H1 (cell line): ENCODE measurements around the gene PDHX. TPM values are rescaled to one million over a fixed set of nuclear protein-coding genes. Genes with fewer than 3 reads are reported as not detected.

Experiments
- CTCF ChIA-PET: fragments of 300-600 bp; sonication (Branson Sonifier 250); formaldehyde crosslinking; loops from one replicate; lab custom pipeline; 2021; ENCODE audit not compliant: partially characterized antibody; lab: Charles Lee
- POLR2A ChIA-PET: fragments of 300-600 bp; sonication (Branson Sonifier 250); formaldehyde crosslinking; loops from one replicate; lab custom pipeline; 2021; ENCODE audit warnings: inconsistent platforms; ENCODE audit not compliant: partially characterized antibody; lab: Charles Lee
- DNase-seq, 2 experiments: peaks; one replicate each; pipeline versions ENCODE4 v3.0.0 to v3.0.0-alpha.2; 2010 to 2022; ENCODE audit warnings: low spot score in 2 of 2, low read depth in 1 of 2, mixed read lengths in 1 of 2
- FAIRE-seq: peaks from 2 replicates; lab custom pipeline; 2011; peaks lifted over from hg19 to GRCh38; lab: Jason Lieb, UNC
- H2AFZ ChIP-seq: 2 replicates; pipeline ENCODE4 v1.8.1; 2012; ENCODE audit warnings: low read length, inconsistent platforms
- H2AK5ac ChIP-seq: 2 replicates; pipeline ENCODE4 v1.6.1; 2013; ENCODE audit warnings: low read depth, low read length
- H2BK120ac ChIP-seq: replicated peaks from 2 replicates; pipeline ENCODE3; 2013; ENCODE audit warnings: low read depth, low read length, inconsistent platforms
- H2BK12ac ChIP-seq: 2 replicates; pipeline ENCODE4 v1.6.1; 2013; ENCODE audit warnings: low read depth, low read length
- H2BK15ac ChIP-seq: 2 replicates; pipeline ENCODE4 v1.6.1; 2013; ENCODE audit warnings: low read length
- H2BK20ac ChIP-seq: 2 replicates; pipeline ENCODE4 v1.6.1; 2013; ENCODE audit warnings: low read length
- H2BK5ac ChIP-seq: 2 replicates; pipeline ENCODE4 v1.6.1; 2013; ENCODE audit warnings: low read depth, low read length
- H3K14ac ChIP-seq: 2 replicates; pipeline ENCODE4 v1.6.1; 2013; ENCODE audit warnings: inconsistent platforms; ENCODE audit not compliant: insufficient read length
- H3K18ac ChIP-seq: 2 replicates; pipeline ENCODE4 v1.6.1; 2013; ENCODE audit warnings: low read length; ENCODE audit errors: extremely low read depth
- H3K23ac ChIP-seq: 2 replicates; pipeline ENCODE4 v1.6.1; 2013; ENCODE audit warnings: inconsistent platforms; ENCODE audit not compliant: insufficient read length
- H3K23me2 ChIP-seq: 2 replicates; pipeline ENCODE4 v1.6.1; 2013; ENCODE audit warnings: low read depth, low read length
- H3K27ac ChIP-seq: 2 replicates; pipeline ENCODE4 v1.6.1; 2011; ENCODE audit warnings: low read depth, low read length, inconsistent platforms
- H3K27me3 ChIP-seq, 4 experiments: replicated peaks in 1 of 4; 1 replicate in 1 of 4; 2 replicates in 3 of 4; pipeline versions ENCODE4 v1.6.1 to v1.8.1; 2011 to 2013; ENCODE audit warnings: low read length in 3 of 4, mild to moderate bottlenecking in 3 of 4, inconsistent platforms in 2 of 4, mixed read lengths in 2 of 4, moderate library complexity in 1 of 4; ENCODE audit not compliant: control insufficient read depth in 3 of 4, insufficient read depth in 3 of 4; ENCODE audit errors: extremely low read depth in 1 of 4
- H3K36me3 ChIP-seq, 4 experiments: 2 replicates each; pipeline versions ENCODE4 v1.6.1 to v1.8.1; 2011 to 2013; ENCODE audit warnings: mild to moderate bottlenecking in 4 of 4, low read length in 3 of 4, moderate library complexity in 2 of 4, control low read depth in 1 of 4, inconsistent platforms in 1 of 4; ENCODE audit not compliant: insufficient read depth in 4 of 4, control insufficient read depth in 2 of 4
- H3K4ac ChIP-seq: replicated peaks from 2 replicates; pipeline ENCODE3; 2013; ENCODE audit warnings: low read length, low read depth, mixed read lengths, inconsistent platforms; ENCODE audit not compliant: insufficient read length
- H3K4me1 ChIP-seq, 4 experiments: replicated peaks in 1 of 4; 1 replicate in 1 of 4; 2 replicates in 3 of 4; pipeline versions ENCODE4 v1.6.1 to v1.8.1; 2011 to 2013; ENCODE audit warnings: low read length in 3 of 4, inconsistent platforms in 2 of 4, mixed read lengths in 1 of 4; ENCODE audit not compliant: insufficient read depth in 4 of 4, control insufficient read depth in 3 of 4
- H3K4me2 ChIP-seq, 2 experiments: 2 replicates each; pipeline versions ENCODE4 v1.6.1 to v1.8.1; 2011 to 2013; ENCODE audit warnings: low read depth in 2 of 2, low read length in 2 of 2, control low read depth in 1 of 2, inconsistent platforms in 1 of 2, mild to moderate bottlenecking in 1 of 2; ENCODE audit not compliant: insufficient read depth in 1 of 2
- H3K4me3 ChIP-seq, 4 experiments: fragments of 200-600, 300-600 bp in 1 of 4; sonication (generic), shearing (Covaris generic), sonication (Bioruptor Twin) in 1 of 4; 2 replicates each; pipeline versions ENCODE4 v1.5.1 to v1.8.1; 2011 to 2016; ENCODE audit warnings: low read length in 4 of 4, low read depth in 3 of 4, control low read depth in 2 of 4, inconsistent platforms in 2 of 4, mild to moderate bottlenecking in 2 of 4, mixed read lengths in 1 of 4, moderate library complexity in 1 of 4; ENCODE audit not compliant: insufficient read depth in 2 of 4; ENCODE audit errors: extremely low read depth in 1 of 4
- H3K56ac ChIP-seq: replicated peaks from 2 replicates; pipeline ENCODE3; 2013; ENCODE audit warnings: low read depth, mild to moderate bottlenecking, mixed read lengths, low read length, inconsistent platforms; ENCODE audit not compliant: insufficient read length
- H3K79me1 ChIP-seq: 2 replicates; pipeline ENCODE4 v1.6.1; 2013; ENCODE audit warnings: low read depth, low read length, control low read depth
- H3K79me2 ChIP-seq, 2 experiments: 2 replicates each; pipeline versions ENCODE4 v1.6.1 to v1.8.1; 2012 to 2013; ENCODE audit warnings: low read length in 2 of 2, mild to moderate bottlenecking in 2 of 2, inconsistent platforms in 1 of 2; ENCODE audit not compliant: insufficient read depth in 2 of 2, control insufficient read depth in 1 of 2
- H3K9ac ChIP-seq, 4 experiments: replicated peaks in 1 of 4; 1 replicate in 1 of 4; 2 replicates in 3 of 4; pipeline versions ENCODE4 v1.6.1 to v1.8.1; 2011 to 2013; ENCODE audit warnings: low read depth in 3 of 4, low read length in 3 of 4, control low read depth in 2 of 4, mild to moderate bottlenecking in 2 of 4, moderate library complexity in 2 of 4, inconsistent platforms in 1 of 4; ENCODE audit errors: extremely low read depth in 1 of 4
- H3K9me3 ChIP-seq, 2 experiments: 2 replicates each; pipeline versions ENCODE4 v1.6.1 to v1.8.1; 2012 to 2013; ENCODE audit warnings: mild to moderate bottlenecking in 2 of 2, moderate library complexity in 2 of 2, control low read depth in 1 of 2, inconsistent platforms in 1 of 2, low read depth in 1 of 2, low read length in 1 of 2, mixed read lengths in 1 of 2; ENCODE audit not compliant: insufficient read depth in 2 of 2
- H4K20me1 ChIP-seq, 2 experiments: replicated peaks in 1 of 2; 2 replicates each; pipeline versions ENCODE3 to v1.8.1; 2011 to 2013; ENCODE audit warnings: inconsistent platforms in 2 of 2, low read length in 2 of 2, mild to moderate bottlenecking in 1 of 2; ENCODE audit not compliant: insufficient read depth in 2 of 2, control insufficient read depth in 1 of 2
- H4K5ac ChIP-seq: 2 replicates; pipeline ENCODE4 v1.6.1; 2013; ENCODE audit warnings: low read length, low read depth, mixed read lengths, inconsistent platforms; ENCODE audit not compliant: insufficient read length
- H4K8ac ChIP-seq: 2 replicates; pipeline ENCODE4 v1.8.0; 2013; ENCODE audit warnings: mild to moderate bottlenecking, moderate library complexity, low read length, inconsistent platforms; ENCODE audit not compliant: insufficient read depth; ENCODE audit errors: extremely low read depth
- H4K91ac ChIP-seq: replicated peaks from 2 replicates; pipeline ENCODE3; 2013; ENCODE audit warnings: low read length, mixed read lengths, inconsistent platforms; ENCODE audit not compliant: insufficient read length
- KDM1A ChIP-seq: fragments of 200-600, 300-600 bp; sonication (generic); IDR thresholded peaks from 2 replicates; pipeline ENCODE4 v1.7.1; 2016; ENCODE audit warnings: mild to moderate bottlenecking, low read length, borderline replicate concordance
- NANOG ChIP-seq: IDR thresholded peaks from 2 replicates; pipeline ENCODE4 v1.6.1; 2011; ENCODE audit warnings: low read length, low read depth, mild to moderate bottlenecking, inconsistent platforms; ENCODE audit not compliant: insufficient read depth, poor library complexity, severe bottlenecking
- TAF7 ChIP-seq: optimal IDR thresholded peaks from 2 replicates; pipeline ENCODE3; 2011; ENCODE audit warnings: low read depth, mild to moderate bottlenecking, inconsistent platforms, low read length, moderate library complexity, borderline replicate concordance
- TBP ChIP-seq: IDR thresholded peaks from 2 replicates; pipeline ENCODE4 v1.6.1; 2011; ENCODE audit warnings: low read depth, low read length, improper control_type of control experiment
- WGBS, 2 experiments: shearing (Covaris generic) in 1 of 2; methylation state at CpG; one replicate each; pipeline versions ENCODE4 v1.1.6 to v1.1.7; 2013 to 2015; ENCODE audit warnings: low lambda C conversion rate in 2 of 2, mixed read lengths in 2 of 2, inconsistent platforms in 1 of 2, low coverage in 1 of 2, missing lambda C conversion rate in 1 of 2; ENCODE audit not compliant: insufficient replicate concordance in 2 of 2, insufficient coverage in 1 of 2, insufficient read length in 1 of 2; ENCODE audit errors: extremely low coverage in 1 of 2, missing lambda C conversion rate in 1 of 2; 5-methylcytosine and 5-hydroxymethylcytosine counted together
- polyA plus RNA-seq, 7 experiments: library from polyadenylated mRNA; depleted of rRNA in 3 of 7; stranded (reverse) in 5 of 7; unstranded in 2 of 7; fragments of >200 nt in 5 of 7; fragments of 200-250 nt in 2 of 7; gene quantifications; 1 replicate in 5 of 7; 2 replicates in 1 of 7; 4 replicates in 1 of 7; pipeline versions ENCODE4 v1.2.1 to v1.2.3, GENCODE V29; 2011 to 2013; ENCODE audit warnings: missing spikeins in 2 of 7, mixed read lengths in 2 of 7
- total RNA-seq: library from RNA; stranded (reverse); fragmentation: NEBNext Ultra II Directional; extraction: Animal tissue kit (Norgen Biotek cat#: 25700); gene quantifications from 2 replicates; pipeline ENCODE4 v1.2.1, GENCODE V29; 2021

Gene PDHX
- total and polyA plus RNA-seq, 2 of the 8 experiments (the other 6 are each of a cell fraction or from before 2014, with no cell fraction given) = 12.4 to 51.9 TPM

DNA sequence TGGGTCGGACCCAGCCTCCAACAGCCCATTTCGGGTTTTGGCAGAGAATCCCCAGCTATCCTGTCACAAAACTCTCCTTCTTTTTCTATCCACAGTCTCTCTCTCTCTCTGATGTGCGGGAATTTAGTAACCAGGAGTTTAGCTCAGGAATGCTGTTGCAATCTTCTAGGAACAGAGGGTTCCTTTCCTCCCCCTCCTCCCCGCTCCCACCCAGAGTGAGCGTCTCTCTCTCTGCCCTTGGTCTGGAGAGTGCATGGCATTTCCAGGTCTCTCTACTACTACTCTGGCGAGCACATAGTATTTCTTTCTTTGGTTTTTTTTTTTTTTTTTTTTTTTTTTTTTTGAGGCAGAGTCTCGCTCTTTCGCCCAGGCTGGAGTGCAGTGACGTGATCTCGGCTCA lies 17.9 kb upstream of the PDHX start:
- Histone ChIP-seq H3K36me3 (peaks cover 0 to 14% (median 0%) of the 10 kb centered on the region in 4 experiments; a peak in 2 of 8 replicates), H3K4me3 (no peak overlapping the region), H3K4me1 (no peaks in the 10 kb centered on the region), H2AK5ac (no peak overlapping the region), H3K79me1 (no peaks in the 10 kb centered on the region), H3K79me2 (peaks cover 0 to 13% of the 10 kb centered on the region in 2 experiments; a peak in 2 of 4 replicates), H2BK15ac (no peak overlapping the region), H3K9ac (no peak overlapping the region), H3K23me2 (no peaks in the 10 kb centered on the region), H3K9me3 (peaks cover 43 to 51% of the 10 kb centered on the region in 2 experiments), H4K8ac (no peak overlapping the region), H4K91ac (no peak overlapping the region), H2BK5ac (no peak overlapping the region), H2AFZ (no peak overlapping the region), H3K4me2 (no peak overlapping the region), H3K18ac (no peak overlapping the region), H3K4ac (no peak overlapping the region), H3K56ac (no peak overlapping the region), H3K27me3 (no peaks in the 10 kb centered on the region), H4K20me1 (no peaks in the 10 kb centered on the region), H2BK12ac (no peak overlapping the region), H2BK120ac (no peak overlapping the region), H2BK20ac (no peak overlapping the region), H3K23ac (no peak overlapping the region), H3K14ac (no peak overlapping the region), H4K5ac (no peak overlapping the region), H3K27ac (no peak overlapping the region)
- ChIA-PET POLR2A (no interaction called here), CTCF (interaction anchor here (0.6 to 3.5 kb wide), 15 partner anchors 9 to 494 kb away, joined by 3 to 12 read pairs (median 4); partner anchors contain the start of genes APIP and PDHX)
- FAIRE-seq (no peak), DNase-seq (no peak)
- 90% methylated on average over 5 of the region's 10 CpGs; no CpG with 5 or more reads in 1 of the 2 experiments for WGBS, 2 experiments
- TF ChIP-seq TBP = no peak
- no peak for TF ChIP-seq KDM1A
- no peak for TF ChIP-seq TAF7
- no peak for TF ChIP-seq NANOG
- TF ChIP-seq, all 59 proteins: peak for 0
